ENCODE results near the gene IP6K3.

Gene IP6K3

DNA sequence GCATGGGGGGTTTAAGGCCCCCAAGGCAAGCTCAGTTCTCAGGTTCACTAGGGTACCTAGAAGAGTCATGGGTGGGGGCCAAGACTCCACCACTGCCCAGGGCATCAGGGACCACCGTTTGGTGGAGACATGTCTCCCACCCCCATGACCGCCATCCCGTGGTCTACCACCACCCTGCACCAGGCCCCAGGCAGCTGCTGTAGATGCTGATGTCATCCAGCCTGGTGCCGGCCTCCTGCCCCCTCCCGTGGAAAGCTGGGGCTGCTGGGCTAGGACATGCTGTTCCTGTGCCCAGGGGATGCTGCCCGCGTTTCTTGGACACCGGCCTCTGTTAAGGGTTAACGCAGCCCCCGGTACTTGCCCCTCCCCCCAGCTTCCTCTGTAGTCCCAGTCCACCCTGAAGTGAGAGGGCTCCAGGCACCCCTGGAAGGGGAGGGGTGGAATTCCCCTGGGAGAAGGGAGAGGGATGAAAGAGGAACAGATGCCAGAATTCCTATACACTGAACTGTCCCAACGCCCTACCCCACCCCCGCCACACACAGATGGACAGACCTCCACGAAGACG, 587 bp downstream of the IP6K3 start:
- peak; percentile 48 to 75 for DNase-seq
- Histone ChIP-seq H3K27ac (peak overlapping the region; percentile 54 to 67), H3K4me3 (peak overlapping the region; percentile 37 to 52), H3K9me3 (no peaks in the 10 kb centered on the region), H3K27me3 (peaks cover 0 to 23% of the 10 kb centered on the region in 2 donors), H3K36me3 (no peaks in the 10 kb centered on the region), H3K4me1 (peaks cover 0 to 21% (median 10%) of the 10 kb centered on the region in 4 donors)
- intact Hi-C loops (cut with DNase I; ENCODE audit: low total_unique reads), result no loop called here
- TF ChIP-seq, protein P1, sequence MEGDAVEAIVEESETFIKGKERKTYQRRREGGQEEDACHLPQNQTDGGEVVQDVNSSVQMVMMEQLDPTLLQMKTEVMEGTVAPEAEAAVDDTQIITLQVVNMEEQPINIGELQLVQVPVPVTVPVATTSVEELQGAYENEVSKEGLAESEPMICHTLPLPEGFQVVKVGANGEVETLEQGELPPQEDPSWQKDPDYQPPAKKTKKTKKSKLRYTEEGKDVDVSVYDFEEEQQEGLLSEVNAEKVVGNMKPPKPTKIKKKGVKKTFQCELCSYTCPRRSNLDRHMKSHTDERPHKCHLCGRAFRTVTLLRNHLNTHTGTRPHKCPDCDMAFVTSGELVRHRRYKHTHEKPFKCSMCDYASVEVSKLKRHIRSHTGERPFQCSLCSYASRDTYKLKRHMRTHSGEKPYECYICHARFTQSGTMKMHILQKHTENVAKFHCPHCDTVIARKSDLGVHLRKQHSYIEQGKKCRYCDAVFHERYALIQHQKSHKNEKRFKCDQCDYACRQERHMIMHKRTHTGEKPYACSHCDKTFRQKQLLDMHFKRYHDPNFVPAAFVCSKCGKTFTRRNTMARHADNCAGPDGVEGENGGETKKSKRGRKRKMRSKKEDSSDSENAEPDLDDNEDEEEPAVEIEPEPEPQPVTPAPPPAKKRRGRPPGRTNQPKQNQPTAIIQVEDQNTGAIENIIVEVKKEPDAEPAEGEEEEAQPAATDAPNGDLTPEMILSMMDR (IDR thresholded peaks at IDR 0.05), result no peak

DNA sequence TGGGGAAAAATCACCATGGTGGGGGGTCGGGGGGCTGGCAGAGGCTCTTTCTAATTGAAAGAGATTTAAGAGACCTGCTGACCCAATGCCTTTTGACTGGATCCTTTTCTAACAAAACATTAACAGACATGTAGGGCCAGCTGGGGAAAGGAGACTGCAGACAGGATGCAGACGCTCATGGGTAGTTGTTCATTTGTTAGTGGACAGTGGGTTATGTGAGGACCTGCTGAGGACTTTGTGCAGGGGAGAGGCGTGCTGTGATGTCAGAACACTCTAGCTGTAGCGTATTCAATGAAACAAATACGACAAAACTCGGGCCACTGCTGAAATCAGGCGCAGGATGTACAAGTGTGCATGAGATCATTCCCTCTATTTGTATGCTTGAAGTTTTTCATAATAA, 1.2 kb downstream of the IP6K3 start:
- no peaks in the 10 kb centered on the region for H3K36me3 ChIP-seq
- no peak for DNase-seq
- peaks cover 0 to 21% (median 10%) of the 10 kb centered on the region in 4 donors for H3K4me1 ChIP-seq
- intact Hi-C loops (cut with DNase I; ENCODE audit: low total_unique reads), result no loop called here
- peak overlapping the region; percentile 37 to 52 for H3K4me3 ChIP-seq
- peaks cover 0 to 23% of the 10 kb centered on the region in 2 donors for H3K27me3 ChIP-seq
- no peaks in the 10 kb centered on the region for H3K9me3 ChIP-seq
- TF ChIP-seq, protein P1 (IDR thresholded peaks at IDR 0.05), result no peak
- H3K27ac ChIP-seq, result peak overlapping the region; percentile 54 to 67

DNA sequence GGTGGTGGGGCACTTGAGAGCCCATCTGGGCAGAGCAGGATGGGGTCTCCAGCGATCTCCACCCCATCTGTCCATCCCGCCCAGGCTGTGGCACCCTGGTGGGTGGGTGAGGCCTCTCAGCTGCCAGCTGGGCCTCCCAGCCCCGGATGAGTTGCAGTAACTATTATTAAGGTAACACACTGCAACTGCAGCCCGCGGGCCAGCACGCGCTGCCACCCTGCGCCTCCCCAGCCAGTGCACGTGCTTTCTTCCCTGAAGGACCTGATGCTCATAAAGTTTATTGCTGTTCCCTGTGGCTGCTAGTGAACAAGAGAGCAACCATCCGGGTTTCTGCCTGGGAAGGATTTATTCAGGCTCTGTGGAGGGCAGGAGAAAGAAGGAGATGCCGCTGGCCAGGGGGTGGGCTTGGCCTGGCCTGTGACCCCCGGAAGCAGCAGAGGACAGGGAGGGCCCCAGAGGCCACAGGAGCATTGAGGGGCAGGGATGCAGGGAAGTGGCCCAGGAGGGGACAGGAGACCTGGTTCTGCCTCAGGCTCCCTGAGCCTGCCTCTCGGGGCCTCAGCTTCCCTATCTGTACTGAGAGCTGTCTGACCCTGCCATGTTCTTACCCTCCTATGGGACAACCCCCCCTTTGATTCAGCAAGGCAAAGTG, 1.7 kb downstream of the IP6K3 start:
- peaks cover 0 to 23% of the 10 kb centered on the region in 2 donors for H3K27me3 ChIP-seq
- H3K4me1 ChIP-seq, result peaks cover 0 to 21% (median 10%) of the 10 kb centered on the region in 4 donors
- TF ChIP-seq, protein P1 (IDR thresholded peaks at IDR 0.05), result no peak
- no peaks in the 10 kb centered on the region for H3K36me3 ChIP-seq
- intact Hi-C loops (cut with DNase I; ENCODE audit: low total_unique reads), result no loop called here
- no peak overlapping the region for H3K4me3 ChIP-seq
- peak overlapping the region in 1 of 2 donors; percentile 67 for H3K27ac ChIP-seq
- DNase-seq, result no peak
- H3K9me3 ChIP-seq, result no peaks in the 10 kb centered on the region

DNA sequence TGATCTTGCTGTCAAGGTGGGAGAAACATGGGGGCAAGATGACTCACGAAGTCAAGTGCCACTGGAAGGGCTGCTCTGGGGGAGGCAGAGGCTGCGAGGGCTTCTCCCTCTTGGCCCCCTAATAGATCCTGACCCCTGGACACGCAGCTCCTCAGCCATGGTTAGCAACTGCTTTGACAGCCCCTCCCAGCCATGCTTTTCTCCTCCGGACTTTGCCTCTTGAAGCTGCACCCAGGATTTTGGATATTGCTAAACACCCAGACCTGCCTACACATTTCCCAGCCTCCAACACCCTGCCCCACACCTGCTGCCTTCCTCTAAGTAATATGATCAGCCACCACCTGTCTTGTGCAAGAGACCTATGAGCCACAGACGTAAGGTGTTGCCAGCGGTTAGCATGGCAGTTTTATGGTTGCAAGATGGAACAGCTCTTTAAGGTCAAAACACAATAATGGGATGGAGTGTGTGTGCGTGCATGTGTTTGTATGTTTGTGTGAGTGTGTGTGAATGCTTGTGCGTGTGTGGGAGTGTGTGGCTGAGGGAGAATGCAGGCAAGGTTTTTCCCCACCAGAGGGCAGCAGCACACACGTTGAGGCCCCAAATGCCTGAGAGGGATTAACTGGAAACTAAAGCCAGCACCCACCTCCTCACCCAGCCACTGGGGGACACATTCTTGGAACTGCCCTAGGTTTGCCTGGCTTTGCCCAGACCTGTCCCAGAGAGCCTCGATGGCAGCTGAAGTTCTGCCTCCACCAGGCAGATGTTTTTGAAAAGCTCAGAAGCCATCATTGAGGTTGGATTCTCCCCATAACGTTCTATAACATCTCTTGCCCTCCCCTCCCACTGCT, 2.5 kb downstream of the IP6K3 start:
- H3K36me3 ChIP-seq, result no peaks in the 10 kb centered on the region
- TF ChIP-seq, protein P1 (IDR thresholded peaks at IDR 0.05), result peak; percentile 86
- no peak overlapping the region for H3K4me3 ChIP-seq
- peaks cover 0 to 21% (median 10%) of the 10 kb centered on the region in 4 donors for H3K4me1 ChIP-seq
- H3K9me3 ChIP-seq, result no peaks in the 10 kb centered on the region
- intact Hi-C loops (cut with DNase I; ENCODE audit: low total_unique reads), result no loop called here
- DNase-seq, result peak; percentile 55 to 75
- H3K27me3 ChIP-seq, result peaks cover 0 to 23% of the 10 kb centered on the region in 2 donors
- peak overlapping the region in 1 of 2 donors; percentile 67 for H3K27ac ChIP-seq

DNA sequence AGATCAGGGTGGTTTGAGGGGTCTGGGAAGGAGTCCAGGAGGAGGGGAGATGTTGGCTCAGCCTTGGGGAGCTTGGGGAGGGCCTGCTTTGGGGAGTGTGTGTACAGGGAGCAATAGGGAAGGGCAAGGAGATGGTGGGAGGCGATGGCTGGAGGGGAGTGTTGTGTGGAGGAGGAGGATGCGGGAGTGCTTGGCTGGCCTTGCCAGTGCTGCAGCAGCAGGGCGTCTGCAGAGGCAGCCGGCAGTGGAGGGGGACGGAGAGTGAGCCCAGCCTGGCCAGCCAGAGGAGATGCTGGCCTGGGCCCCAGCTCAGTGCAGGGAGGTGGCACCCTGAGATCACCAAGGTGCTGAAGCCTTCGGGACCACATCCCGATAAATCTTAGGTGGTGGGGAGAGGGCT, 3.9 kb downstream of the IP6K3 start:
- H3K9me3 ChIP-seq, result no peaks in the 10 kb centered on the region
- no peak for DNase-seq
- H3K36me3 ChIP-seq, result no peaks in the 10 kb centered on the region
- H3K27me3 ChIP-seq, result peaks cover 0 to 23% of the 10 kb centered on the region in 2 donors
- intact Hi-C loops (cut with DNase I; ENCODE audit: low total_unique reads), result no loop called here
- TF ChIP-seq, protein P1 (IDR thresholded peaks at IDR 0.05), result no peak
- no peak overlapping the region for H3K27ac ChIP-seq
- no peak overlapping the region for H3K4me3 ChIP-seq
- H3K4me1 ChIP-seq, result peaks cover 0 to 22% (median 10%) of the 10 kb centered on the region in 4 donors

All from tibial artery (tissue), 4 donors.